IMR-90 (cell line): Measurements from ENCODE around the gene KIAA1328. TPM values are rescaled to one million over a fixed set of nuclear protein-coding genes. Genes with fewer than 3 reads are reported as not detected.

Source experiments
- ATAC-seq: fragments of 200-7000 bp; cut with Tn5 transposase; 2 replicates; pipeline ENCODE4 v1.9.1; 2020; ENCODE audit warnings: low read depth, mild to moderate bottlenecking, moderate library complexity
- BruUV-seq: library from RNA; stranded (reverse); fragments of 400-500 nt; replicated peaks from 2 replicates; lab custom pipeline; 2021; lab: Mats Ljungman, UMichigan
- CTCF ChIA-PET: fragments of 300-600 bp; formaldehyde crosslinking; extraction: SDS; loops from one replicate; lab custom pipeline; 2021; ENCODE audit warnings: antibody characterized with exemption; lab: Yijun Ruan, JAX
- POLR2A ChIA-PET: fragments of 300-600 bp; sonication (Branson Sonifier 250); formaldehyde crosslinking; loops from one replicate; lab custom pipeline; 2022; ENCODE audit warnings: antibody characterized with exemption; ENCODE audit not compliant: unreplicated experiment; lab: Charles Lee
- DNase-seq: peaks from one replicate; pipeline ENCODE4 v3.0.0; 2013
- H2AFZ ChIP-seq: replicated peaks from 2 replicates; pipeline ENCODE3; 2013; ENCODE audit warnings: low read length, mild to moderate bottlenecking; ENCODE audit not compliant: poor library complexity
- H2AK5ac ChIP-seq: 2 replicates; pipeline ENCODE4 v1.6.1; 2013; ENCODE audit warnings: low read depth, low read length, inconsistent platforms
- H2AK9ac ChIP-seq: replicated peaks from 2 replicates; pipeline ENCODE3; 2013; ENCODE audit warnings: mild to moderate bottlenecking, low read depth, low read length, moderate library complexity; ENCODE audit not compliant: poor library complexity
- H2BK120ac ChIP-seq: 2 replicates; pipeline ENCODE4 v1.6.1; 2013; ENCODE audit warnings: low read depth, low read length, inconsistent platforms
- H2BK15ac ChIP-seq: 3 replicates; pipeline ENCODE4 v1.6.1; 2013; ENCODE audit warnings: low read depth, low read length, inconsistent platforms
- H2BK20ac ChIP-seq: 2 replicates; pipeline ENCODE4 v1.6.1; 2013; ENCODE audit warnings: low read depth, mild to moderate bottlenecking, inconsistent platforms, low read length, moderate library complexity
- H2BK5ac ChIP-seq: 2 replicates; pipeline ENCODE4 v1.6.1; 2013; ENCODE audit warnings: mild to moderate bottlenecking, low read depth, low read length, inconsistent platforms; ENCODE audit not compliant: poor library complexity, severe bottlenecking
- H3K14ac ChIP-seq: replicated peaks from 2 replicates; pipeline ENCODE4 v1.6.1; 2013; ENCODE audit warnings: low read depth, low read length, inconsistent platforms
- H3K18ac ChIP-seq: 2 replicates; pipeline ENCODE4 v1.6.1; 2013; ENCODE audit warnings: low read depth, low read length, control low read depth
- H3K23ac ChIP-seq: 2 replicates; pipeline ENCODE4 v1.6.1; 2013; ENCODE audit warnings: low read depth, low read length, inconsistent platforms
- H3K27ac ChIP-seq: 2 replicates; pipeline ENCODE4 v1.5.1; 2013; ENCODE audit warnings: mild to moderate bottlenecking, control low read depth, low read length; ENCODE audit not compliant: insufficient read depth
- H3K27me3 ChIP-seq: 2 replicates; pipeline ENCODE4 v1.6.1; 2013; ENCODE audit warnings: low read length; ENCODE audit not compliant: control insufficient read depth, insufficient read depth
- H3K36me3 ChIP-seq: 2 replicates; pipeline ENCODE4 v1.6.1; 2013; ENCODE audit warnings: low read length, mixed read lengths; ENCODE audit not compliant: control insufficient read depth, insufficient read depth
- H3K4ac ChIP-seq: 2 replicates; pipeline ENCODE4 v1.6.1; 2013; ENCODE audit warnings: low read depth, low read length, inconsistent platforms
- H3K4me1 ChIP-seq: 2 replicates; pipeline ENCODE4 v1.6.1; 2013; ENCODE audit warnings: low read length, mixed read lengths; ENCODE audit not compliant: control insufficient read depth, insufficient read depth
- H3K4me2 ChIP-seq: 2 replicates; pipeline ENCODE4 v1.6.1; 2013; ENCODE audit warnings: low read depth, mild to moderate bottlenecking, control low read depth, low read length, moderate library complexity
- H3K4me3 ChIP-seq: 2 replicates; pipeline ENCODE4 v1.5.1; 2013; ENCODE audit warnings: low read depth, mild to moderate bottlenecking, control low read depth, low read length, moderate library complexity; ENCODE audit not compliant: insufficient read depth
- H3K56ac ChIP-seq: 2 replicates; pipeline ENCODE4 v1.6.1; 2013; ENCODE audit warnings: low read length, inconsistent platforms; ENCODE audit not compliant: insufficient read depth; ENCODE audit errors: extremely low read depth
- H3K79me1 ChIP-seq, 2 experiments: 2 replicates each; pipeline ENCODE4 v1.6.1; 2013; ENCODE audit warnings: low read length in 2 of 2, inconsistent platforms in 1 of 2, low read depth in 1 of 2
- H3K9ac ChIP-seq: 2 replicates; pipeline ENCODE4 v1.6.1; 2013; ENCODE audit warnings: low read depth, low read length, control low read depth
- H3K9me1 ChIP-seq: 2 replicates; pipeline ENCODE4 v1.6.1; 2013; ENCODE audit warnings: low read length, inconsistent platforms; ENCODE audit not compliant: insufficient read depth
- H3K9me3 ChIP-seq: 2 replicates; pipeline ENCODE4 v1.6.1; 2013; ENCODE audit warnings: low read length; ENCODE audit not compliant: control insufficient read depth, insufficient read depth
- H4K20me1 ChIP-seq: 2 replicates; pipeline ENCODE4 v1.6.1; 2013; ENCODE audit warnings: low read length, inconsistent platforms; ENCODE audit not compliant: insufficient read depth
- H4K5ac ChIP-seq: 2 replicates; pipeline ENCODE4 v1.6.1; 2013; ENCODE audit warnings: mild to moderate bottlenecking, low read depth, low read length, control low read depth
- H4K8ac ChIP-seq, 2 experiments: 2 replicates each; pipeline ENCODE4 v1.6.1; 2013; ENCODE audit warnings: low read depth in 2 of 2, low read length in 2 of 2, control low read depth in 1 of 2, inconsistent platforms in 1 of 2
- H4K91ac ChIP-seq: 2 replicates; pipeline ENCODE4 v1.6.1; 2013; ENCODE audit warnings: low read depth, low read length, inconsistent platforms; ENCODE audit not compliant: insufficient read depth
- BHLHE40 ChIP-seq: fragments of 150-350 bp; IDR thresholded peaks from 2 replicates; pipeline ENCODE4 v1.6.1; 2016; ENCODE audit warnings: mild to moderate bottlenecking, low read depth, low read length
- MAFK ChIP-seq: IDR thresholded peaks from 2 replicates; pipeline ENCODE4 v1.6.1; 2012; ENCODE audit warnings: low read depth, low read length, improper control_type of control experiment
- RFX5 ChIP-seq: IDR thresholded peaks from 2 replicates; pipeline ENCODE4 v1.8.0; 2012; ENCODE audit warnings: low read depth, mild to moderate bottlenecking, low read length, moderate library complexity
- WGBS, 2 experiments: methylation state at CpG; one replicate each; pipeline versions ENCODE4 v1.1.5 to v1.1.7; 2013; ENCODE audit warnings: missing lambda C conversion rate in 2 of 2; ENCODE audit not compliant: insufficient read length in 1 of 2; ENCODE audit errors: extremely low coverage in 2 of 2; 5-methylcytosine and 5-hydroxymethylcytosine counted together
- dilution Hi-C: fragments of 300-500 bp; cut with HindIII; formaldehyde crosslinking; loops from one replicate; pipeline ENCODE4 v1.14.3; 2018; ENCODE audit warnings: low sequenced_read_pairs; ENCODE audit not compliant: unreplicated experiment
- in situ Hi-C: fragments of 300-500 bp; cut with MboI; formaldehyde crosslinking; loops from 3 replicates; pipeline ENCODE4 v1.14.3; 2019; ENCODE audit warnings: low sequenced_read_pairs, inconsistent platforms, mixed read lengths
- intact Hi-C: fragments of 100-400 bp; cut with micrococcal nuclease; formaldehyde crosslinking; loops from 2 replicates; pipeline ENCODE4 v1.10.0; 2022
- polyA plus RNA-seq, 3 experiments: library from polyadenylated mRNA; depleted of rRNA; stranded (reverse); fragments of >200 nt; gene quantifications; 2 replicates each; pipeline ENCODE4 v1.2.3, GENCODE V29; 2012; ENCODE audit warnings: low replicate concordance in 1 of 3
- total RNA-seq: library from RNA; depleted of rRNA; stranded (reverse); fragments of >200 nt; gene quantifications from 2 replicates; pipeline ENCODE4 v1.2.3, GENCODE V29; 2012

KIAA1328 gene
- total and polyA plus RNA-seq, 2 of the 4 experiments (the other 2 are of a cell fraction), result 2.4 to 7.0 TPM

DNA sequence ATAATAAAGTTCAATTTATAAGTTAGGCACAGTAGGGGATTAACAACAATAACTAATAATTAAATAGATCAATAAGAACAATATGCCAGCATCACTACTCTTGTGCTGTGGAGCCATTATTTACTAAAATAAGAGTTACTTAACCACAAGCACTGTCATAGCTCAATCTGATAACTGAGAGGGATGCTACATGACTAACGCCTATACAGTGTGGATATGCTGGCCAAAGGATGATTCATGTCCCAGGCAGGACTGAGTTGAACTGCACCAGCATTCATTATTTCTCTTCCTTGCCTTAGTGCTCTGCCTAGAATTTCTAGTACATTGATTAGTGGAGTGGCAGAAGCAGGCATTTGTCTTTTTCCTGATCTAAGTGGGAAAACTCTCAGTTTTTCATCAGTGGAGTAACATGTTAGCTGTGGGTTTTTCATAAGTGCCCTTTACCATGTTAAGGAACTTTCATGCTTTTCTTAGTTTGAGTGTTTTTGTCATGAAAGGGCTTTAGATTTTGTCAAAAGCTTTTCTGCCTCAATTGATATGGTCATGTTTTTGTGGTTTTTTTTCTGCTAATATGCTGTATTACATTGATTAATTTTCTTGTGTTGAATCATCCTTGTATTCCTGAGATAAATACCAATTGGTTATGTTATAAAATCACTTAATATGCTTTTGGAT, 21.7 kb downstream of the KIAA1328 start (continued):
- TF ChIP-seq RFX5, result no peak

DNA sequence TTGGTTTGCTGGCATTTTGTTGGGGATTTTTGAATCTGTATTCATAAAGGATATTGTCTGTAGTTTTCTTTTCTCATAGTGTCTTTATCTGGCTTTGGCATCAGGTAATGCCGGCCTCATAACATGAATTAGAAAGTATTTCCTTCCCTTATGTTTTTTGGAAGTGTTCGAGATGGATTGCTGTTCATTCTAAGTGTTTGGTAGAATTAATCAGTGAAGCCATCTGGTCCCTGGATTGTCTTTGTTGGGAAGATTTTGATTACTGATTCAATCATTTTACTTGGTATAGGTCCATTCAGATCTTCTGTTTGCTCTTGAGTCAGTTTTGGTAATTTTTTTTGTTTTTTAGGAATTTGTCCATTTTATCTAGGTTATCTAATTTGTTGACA, 22.3 kb downstream of the KIAA1328 start:
- Histone ChIP-seq H3K14ac (no peak overlapping the region), H3K23ac (no peak overlapping the region), H3K4me3 (no peak overlapping the region), H3K9ac (no peak overlapping the region), H2BK120ac (no peak overlapping the region), H3K4ac (no peak overlapping the region), H3K18ac (peak overlapping the region; percentile 70; the same call in 1 of the 2 replicates), H3K56ac (no peak overlapping the region), H3K9me3 (no peaks in the 10 kb centered on the region), H2AK5ac (no peak overlapping the region), H2BK15ac (no peak overlapping the region), H4K8ac (no peak overlapping the region), H2AFZ (no peak overlapping the region), H3K4me2 (no peak overlapping the region), H3K79me1 (peaks cover 0 to 4% of the 10 kb centered on the region in 2 experiments; a peak in 2 of 4 replicates), H3K27me3 (no peaks in the 10 kb centered on the region), H3K4me1 (no peaks in the 10 kb centered on the region; the same call in 1 of the 2 replicates), H2BK20ac (no peak overlapping the region), H4K91ac (no peak overlapping the region), H3K36me3 (0 out of 2 replicates have a peak, but pooled peaks cover 2% of the 10 kb centered on the region), H2BK5ac (no peak overlapping the region), H2AK9ac (no peak overlapping the region), H4K5ac (no peak overlapping the region), H4K20me1 (no peaks in the 10 kb centered on the region), H3K27ac (no peak overlapping the region), H3K9me1 (no peaks in the 10 kb centered on the region)
- DNase-seq (no peak), ATAC-seq (no peak)
- CTCF ChIA-PET, result no interaction called here
- in situ Hi-C loops, result no loop called here
- dilution Hi-C loops, result no loop called here
- intact Hi-C loops, result no loop called here
- no TSS peak for BruUV-seq
- POLR2A ChIA-PET, result no interaction called here
- no CpG with 5 or more reads among the region's 2 CpGs for WGBS, 2 experiments
- no peak for TF ChIP-seq BHLHE40
- TF ChIP-seq MAFK, result no peak
